ENCODE measurements around the gene LCK. TPM values are rescaled to one million over a fixed set of nuclear protein-coding genes. Genes with fewer than 3 reads are reported as not detected.

The LCK gene
- total RNA-seq, 1 donor from 2014 or later, result not detected

DNA sequence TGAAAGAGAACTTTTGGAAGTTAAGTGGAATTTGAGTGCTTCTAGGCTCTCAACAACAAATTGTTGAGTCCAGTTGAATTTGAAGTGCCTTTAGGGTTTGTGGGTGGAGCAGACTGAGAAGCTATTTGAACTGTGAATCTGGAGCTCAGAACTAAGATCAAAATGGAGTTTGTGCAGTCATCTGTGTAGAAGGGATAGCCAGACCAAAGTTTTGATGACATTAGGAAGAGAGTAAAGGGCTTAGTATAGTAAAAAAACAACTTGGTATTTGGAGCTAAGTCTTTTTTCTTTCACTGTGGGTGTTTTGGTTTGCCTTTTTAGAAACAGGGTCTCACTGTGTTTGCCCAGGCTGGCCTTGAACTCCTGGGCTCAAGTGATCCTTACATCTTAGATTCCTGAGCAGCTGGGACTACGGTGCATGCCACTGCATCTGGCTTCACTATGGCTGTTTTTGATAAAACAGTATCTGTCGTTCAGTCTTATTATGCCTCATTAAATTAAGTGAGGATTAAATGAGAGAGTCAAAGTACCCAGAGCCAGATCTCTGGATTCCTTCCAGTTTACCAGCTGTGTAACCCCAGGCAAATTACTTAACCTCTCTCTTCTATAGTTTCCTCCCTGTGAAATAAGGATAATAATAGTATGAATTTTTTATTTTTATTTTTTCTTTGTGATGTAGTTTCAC lies 60.8 kb downstream of the LCK start:
- H3K27ac Mint-ChIP-seq, result peak overlapping the region; percentile 57
- DNase-seq (ENCODE audit: extremely low spot score, unreplicated experiment), result no peak
- H3K36me3 Mint-ChIP-seq, result peaks cover 11% of the 10 kb centered on the region
- H3K9me3 Mint-ChIP-seq, result no peaks in the 10 kb centered on the region
- H3K27me3 Mint-ChIP-seq, result no peaks in the 10 kb centered on the region
- peaks cover 30% of the 10 kb centered on the region for H3K4me1 Mint-ChIP-seq (ENCODE audit: unreplicated experiment)
- TF ChIP-seq, protein P1, sequence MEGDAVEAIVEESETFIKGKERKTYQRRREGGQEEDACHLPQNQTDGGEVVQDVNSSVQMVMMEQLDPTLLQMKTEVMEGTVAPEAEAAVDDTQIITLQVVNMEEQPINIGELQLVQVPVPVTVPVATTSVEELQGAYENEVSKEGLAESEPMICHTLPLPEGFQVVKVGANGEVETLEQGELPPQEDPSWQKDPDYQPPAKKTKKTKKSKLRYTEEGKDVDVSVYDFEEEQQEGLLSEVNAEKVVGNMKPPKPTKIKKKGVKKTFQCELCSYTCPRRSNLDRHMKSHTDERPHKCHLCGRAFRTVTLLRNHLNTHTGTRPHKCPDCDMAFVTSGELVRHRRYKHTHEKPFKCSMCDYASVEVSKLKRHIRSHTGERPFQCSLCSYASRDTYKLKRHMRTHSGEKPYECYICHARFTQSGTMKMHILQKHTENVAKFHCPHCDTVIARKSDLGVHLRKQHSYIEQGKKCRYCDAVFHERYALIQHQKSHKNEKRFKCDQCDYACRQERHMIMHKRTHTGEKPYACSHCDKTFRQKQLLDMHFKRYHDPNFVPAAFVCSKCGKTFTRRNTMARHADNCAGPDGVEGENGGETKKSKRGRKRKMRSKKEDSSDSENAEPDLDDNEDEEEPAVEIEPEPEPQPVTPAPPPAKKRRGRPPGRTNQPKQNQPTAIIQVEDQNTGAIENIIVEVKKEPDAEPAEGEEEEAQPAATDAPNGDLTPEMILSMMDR (conservative IDR thresholded peaks at IDR 0.05), result no peak
- no peak overlapping the region for H3K4me3 Mint-ChIP-seq

GRCh38 chr1:32316903-32317277 lies 65.8 kb downstream of the LCK start:
- Mint-ChIP-seq H3K27me3 (no peaks in the 10 kb centered on the region), H3K27ac (no peak overlapping the region)

DNA sequence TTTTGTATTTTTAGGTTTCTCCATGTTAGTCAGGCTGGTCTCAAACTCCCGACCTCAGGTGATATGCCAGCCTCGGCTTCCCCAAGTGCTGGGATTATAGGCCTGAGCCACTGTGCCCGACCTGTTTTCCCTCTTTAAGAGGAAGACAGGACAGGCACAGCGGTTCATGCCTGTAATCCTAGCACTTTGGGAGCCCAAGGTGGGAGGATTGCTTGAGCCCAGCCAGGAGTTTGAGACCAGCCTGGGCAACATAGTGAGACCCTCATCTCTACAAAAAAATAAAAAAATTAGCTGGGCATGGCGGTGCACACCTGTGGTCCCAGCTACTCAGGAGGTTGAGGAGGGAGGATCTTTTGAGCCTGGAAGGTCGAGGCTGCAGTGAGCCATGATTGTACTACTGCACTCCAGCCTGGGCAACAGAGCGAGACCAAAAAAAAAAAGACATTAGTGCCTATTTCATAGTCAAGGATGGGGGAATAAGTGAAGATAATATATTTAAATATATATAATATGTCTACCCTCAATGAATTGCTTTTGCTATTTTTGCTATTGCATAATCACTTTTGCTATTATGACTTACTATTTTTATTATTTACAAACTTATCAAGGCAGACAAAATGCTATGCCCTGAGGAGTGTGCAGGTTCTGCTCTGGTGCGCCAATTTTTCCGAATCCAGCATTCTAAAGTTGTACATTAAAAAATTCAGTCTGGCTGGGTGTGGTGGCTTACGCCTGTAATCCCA lies 67.2 kb downstream of the LCK start:
- Mint-ChIP-seq H3K4me3 (no peak overlapping the region), H3K4me1 (ENCODE audit: unreplicated experiment) (peaks cover 3% of the 10 kb centered on the region), H3K27me3 (no peaks in the 10 kb centered on the region), H3K36me3 (peaks cover 7% of the 10 kb centered on the region), H3K9me3 (no peaks in the 10 kb centered on the region), H3K27ac (no peak overlapping the region)
- no peak for DNase-seq (ENCODE audit: extremely low spot score, unreplicated experiment)
- TF ChIP-seq, protein P1 (conservative IDR thresholded peaks at IDR 0.05), result no peak

More at GRCh38 chr1:32316903-32317277, 65.8 kb downstream of the LCK start:
- Mint-ChIP-seq H3K4me1 (ENCODE audit: unreplicated experiment) (peaks cover 3% of the 10 kb centered on the region), H3K36me3 (peaks cover 7% of the 10 kb centered on the region), H3K4me3 (no peak overlapping the region), H3K9me3 (no peaks in the 10 kb centered on the region)
- TF ChIP-seq, protein P1 (conservative IDR thresholded peaks at IDR 0.05), result no peak
- no peak for DNase-seq (ENCODE audit: extremely low spot score, unreplicated experiment)

DNA sequence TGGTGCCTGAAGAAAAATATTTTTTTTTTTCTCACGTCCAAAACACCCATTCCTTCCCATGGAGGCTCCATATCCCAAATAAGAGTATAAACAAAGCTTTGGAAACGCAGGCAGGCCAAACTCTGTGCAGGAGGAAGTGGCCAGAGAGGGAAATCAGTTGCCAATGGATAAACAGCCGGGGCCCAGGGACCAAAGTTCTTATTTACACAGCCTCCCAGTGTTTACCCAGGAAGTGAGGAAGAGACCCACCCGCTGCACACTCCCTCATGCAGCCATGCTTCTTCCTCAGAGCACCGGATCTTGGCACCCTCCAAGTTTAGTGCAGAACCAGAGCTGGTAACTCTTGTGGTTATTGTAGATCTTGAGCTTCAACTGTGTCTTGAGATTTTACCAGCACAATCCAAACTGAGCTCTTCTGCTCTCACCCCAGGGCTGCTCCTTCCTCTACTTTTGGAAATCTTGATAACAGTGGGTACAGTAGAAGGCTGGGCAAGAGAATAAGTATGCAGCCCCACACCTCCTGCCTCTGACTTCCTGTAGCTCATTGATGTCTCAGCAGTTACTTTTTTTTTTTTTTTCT lies 70.7 kb downstream of the LCK start:
- peaks cover 12% of the 10 kb centered on the region for H3K36me3 Mint-ChIP-seq
- H3K4me1 Mint-ChIP-seq (ENCODE audit: unreplicated experiment), result no peaks in the 10 kb centered on the region
- DNase-seq (ENCODE audit: extremely low spot score, unreplicated experiment), result no peak
- no peaks in the 10 kb centered on the region for H3K27me3 Mint-ChIP-seq
- TF ChIP-seq, protein P1 (conservative IDR thresholded peaks at IDR 0.05), result no peak
- peak overlapping the region; percentile 64 for H3K27ac Mint-ChIP-seq
- H3K4me3 Mint-ChIP-seq, result no peak overlapping the region
- no peaks in the 10 kb centered on the region for H3K9me3 Mint-ChIP-seq

DNA sequence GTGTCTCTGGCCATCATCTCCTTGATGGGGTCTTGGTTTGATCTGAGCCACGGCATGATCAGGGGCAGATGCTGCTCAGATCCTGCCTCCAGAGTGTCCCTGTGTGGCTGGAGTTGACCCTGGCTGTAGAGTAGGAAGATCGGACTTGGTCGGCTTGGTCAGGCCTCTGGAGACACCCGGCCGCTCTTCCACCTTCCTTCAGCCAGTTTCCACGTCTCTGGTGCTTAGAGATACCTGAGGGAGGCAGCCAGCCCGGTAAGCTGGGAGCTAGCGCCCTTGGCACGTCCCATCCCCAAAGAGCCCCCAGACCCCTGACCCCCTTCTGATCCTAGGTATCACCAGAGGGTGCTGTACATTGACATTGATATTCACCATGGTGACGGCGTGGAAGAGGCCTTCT lies 76.1 kb downstream of the LCK start:
- Mint-ChIP-seq H3K27ac (no peak overlapping the region), H3K36me3 (peaks cover 45% of the 10 kb centered on the region), H3K4me3 (no peak overlapping the region), H3K4me1 (ENCODE audit: unreplicated experiment) (peaks cover 12% of the 10 kb centered on the region), H3K9me3 (no peaks in the 10 kb centered on the region), H3K27me3 (no peaks in the 10 kb centered on the region)
- TF ChIP-seq, protein P1 (conservative IDR thresholded peaks at IDR 0.05), result no peak
- no peak for DNase-seq (ENCODE audit: extremely low spot score, unreplicated experiment)
